HG03469 (cell line): ENCODE data around the gene MBD2.

Experiments used
- ATAC-seq: cut with Tn5 transposase; IDR thresholded peaks from one replicate; pipeline ENCODE4 v1.9.1; 2021; ENCODE audit warnings: mild to moderate bottlenecking, moderate library complexity, moderate number of reproducible peaks; ENCODE audit not compliant: unreplicated experiment

Gene MBD2

DNA sequence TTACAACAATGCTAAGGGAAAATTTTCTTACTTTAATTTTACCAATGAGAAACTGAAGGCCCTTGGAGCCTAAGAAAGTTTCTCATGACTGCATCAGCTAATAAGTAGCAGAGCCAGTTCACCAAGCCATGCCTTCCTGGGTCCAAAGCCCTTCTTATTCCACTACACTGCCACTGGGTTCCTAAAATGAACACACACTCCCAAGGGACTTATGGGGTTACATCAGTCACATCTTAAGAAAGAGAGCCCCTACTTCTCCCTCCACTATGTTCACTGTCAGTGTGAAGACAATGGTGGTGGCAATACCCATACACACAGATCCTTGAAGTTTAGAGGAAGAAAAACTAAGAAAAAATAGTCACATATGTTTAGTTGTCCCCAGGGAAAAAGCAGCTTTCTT is 20.6 kb downstream of the MBD2 start:
- ATAC-seq: peak; percentile 76

DNA sequence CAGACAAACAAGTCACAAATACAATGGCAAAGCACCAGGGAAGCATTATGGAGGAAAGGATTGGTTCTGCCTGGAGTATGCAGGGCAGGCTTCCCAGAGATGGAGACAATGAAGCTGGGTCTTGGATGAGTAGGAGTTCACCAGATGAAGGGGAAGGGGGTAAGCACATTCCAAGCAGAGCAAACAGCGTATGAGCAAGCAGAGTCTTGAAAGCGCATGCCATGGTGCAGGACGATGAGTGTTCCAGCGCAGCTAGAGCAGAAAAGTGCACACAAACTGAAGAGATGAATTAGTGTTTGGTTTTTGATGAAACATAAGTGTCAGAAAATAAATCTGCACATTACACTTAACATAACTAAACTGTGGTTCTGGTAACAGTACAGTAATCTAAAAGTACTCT is 21.6 kb downstream of the MBD2 start:
- no peak for ATAC-seq

DNA sequence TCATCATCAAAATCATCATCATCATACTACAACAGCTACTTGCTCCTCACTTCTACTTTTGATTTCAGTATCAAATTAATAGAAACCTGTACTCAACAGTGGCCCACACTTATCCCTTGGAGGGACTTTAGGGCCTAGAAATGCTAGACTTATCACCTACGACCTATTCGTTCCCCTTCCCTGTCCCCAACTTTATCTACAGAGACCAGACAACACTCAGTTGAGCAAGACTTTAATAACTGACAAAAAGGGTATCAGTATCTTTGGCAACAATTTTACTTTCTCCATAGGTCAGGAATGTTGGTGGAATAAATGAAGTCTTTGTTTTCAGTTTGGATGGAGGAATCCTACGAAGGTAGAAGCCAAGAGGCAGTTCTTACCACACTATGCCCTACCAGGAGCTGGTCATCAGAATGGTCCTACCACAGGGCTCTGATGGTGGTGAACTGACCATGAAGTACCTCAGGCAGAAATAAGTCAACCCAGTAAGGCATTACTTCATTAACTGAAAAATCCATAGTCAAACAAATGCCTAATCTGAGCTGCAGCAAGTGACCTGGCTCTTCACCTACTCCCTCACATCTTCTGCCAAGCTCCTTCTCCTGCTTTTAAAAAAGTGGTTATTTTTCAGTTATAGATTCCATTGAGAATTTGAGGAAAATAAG is 26.6 kb downstream of the MBD2 start:
- ATAC-seq: no peak

DNA sequence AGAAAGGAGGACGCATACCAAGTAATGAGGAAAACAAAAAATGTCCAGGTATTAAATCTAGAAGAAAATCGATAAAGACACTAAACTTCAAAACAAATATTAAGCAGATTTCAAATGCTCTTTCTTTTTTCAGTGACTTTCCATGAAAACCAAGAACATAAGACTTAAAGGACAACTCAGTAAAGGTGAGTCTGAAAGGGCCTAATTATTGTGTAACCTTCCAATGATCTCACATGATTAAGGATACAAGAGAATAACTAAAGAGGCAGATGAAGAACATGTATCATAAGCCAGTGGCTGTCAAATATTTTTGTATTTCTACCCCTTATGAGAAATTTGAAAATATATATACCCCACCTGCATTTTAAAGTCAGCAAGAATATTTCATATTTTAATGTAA is 30.7 kb downstream of the MBD2 start:
- no peak for ATAC-seq

DNA sequence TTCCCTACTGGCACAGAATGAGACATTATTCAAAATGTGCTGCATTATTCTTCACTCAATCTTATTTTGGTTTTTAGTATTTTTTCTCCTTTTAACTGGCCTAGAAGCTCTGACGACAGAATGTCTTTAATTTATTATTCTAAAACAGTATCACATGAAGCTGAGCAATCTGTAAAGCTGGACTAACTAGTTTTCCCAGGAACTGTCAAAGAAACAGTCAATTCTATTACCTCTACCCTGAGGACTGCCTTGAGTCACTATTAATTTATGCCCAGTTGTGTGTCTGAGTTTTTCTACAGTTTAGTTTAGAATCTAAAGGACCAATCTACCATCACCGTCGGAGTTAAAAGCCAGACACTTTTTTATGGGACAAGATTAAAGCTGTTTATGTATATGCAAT is 31.6 kb downstream of the MBD2 start:
- ATAC-seq: no peak

DNA sequence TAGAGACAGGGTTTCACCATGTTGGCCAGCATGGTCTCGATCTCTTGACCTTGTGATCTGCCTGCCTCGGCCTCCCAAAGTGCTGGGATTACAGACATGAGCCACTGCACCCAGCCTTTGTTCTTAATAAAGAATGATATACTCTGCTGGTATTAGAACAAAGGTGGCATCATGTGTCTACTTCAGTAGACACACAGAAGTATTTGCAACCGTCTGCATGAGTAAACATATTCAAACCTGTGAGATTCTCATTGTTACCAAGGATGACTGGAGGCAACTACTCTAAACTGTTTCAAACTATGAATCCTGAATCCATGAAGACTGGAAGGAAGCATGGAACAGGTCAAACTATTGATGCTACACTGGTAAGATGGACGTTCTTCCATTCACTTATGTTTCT is 32.1 kb downstream of the MBD2 start:
- no peak for ATAC-seq

DNA sequence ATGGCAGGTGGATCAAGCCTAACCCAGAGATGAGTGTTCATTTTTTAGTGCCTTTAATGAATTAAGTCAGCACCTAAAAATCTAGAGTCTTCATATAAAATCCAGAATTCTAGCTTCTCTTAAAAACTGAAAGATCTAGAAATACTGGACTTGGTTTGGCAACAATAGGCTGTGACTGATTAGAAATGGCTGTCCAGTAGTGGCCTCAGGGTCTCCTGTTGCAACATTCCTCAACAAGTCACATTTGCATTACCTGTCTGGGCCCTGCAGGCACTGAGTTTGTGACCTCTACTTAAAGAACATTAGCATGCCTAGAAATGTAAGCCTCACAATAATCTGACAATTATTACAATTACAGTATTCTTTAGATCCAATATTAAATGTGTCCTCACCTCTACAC is 33.1 kb downstream of the MBD2 start:
- no peak for ATAC-seq

DNA sequence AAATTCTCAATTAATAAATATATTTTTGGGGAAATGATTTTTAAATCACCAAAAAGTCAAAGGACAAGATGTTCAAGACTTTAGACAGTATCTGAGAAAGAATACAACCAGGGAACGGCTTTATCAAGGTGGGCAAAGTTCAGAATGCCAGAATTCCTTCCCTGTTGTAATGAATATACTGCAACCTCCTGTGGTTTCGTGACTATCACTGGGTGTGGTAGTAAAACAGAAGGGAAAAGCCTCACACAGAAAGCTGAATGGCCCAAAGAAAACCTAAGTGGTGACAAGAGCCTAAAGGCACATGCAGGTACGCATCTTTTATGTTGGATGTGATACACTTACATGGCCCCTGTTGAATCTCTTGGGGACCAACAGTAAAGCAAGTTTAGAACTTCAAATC is 37.1 kb downstream of the MBD2 start:
- no peak for ATAC-seq

DNA sequence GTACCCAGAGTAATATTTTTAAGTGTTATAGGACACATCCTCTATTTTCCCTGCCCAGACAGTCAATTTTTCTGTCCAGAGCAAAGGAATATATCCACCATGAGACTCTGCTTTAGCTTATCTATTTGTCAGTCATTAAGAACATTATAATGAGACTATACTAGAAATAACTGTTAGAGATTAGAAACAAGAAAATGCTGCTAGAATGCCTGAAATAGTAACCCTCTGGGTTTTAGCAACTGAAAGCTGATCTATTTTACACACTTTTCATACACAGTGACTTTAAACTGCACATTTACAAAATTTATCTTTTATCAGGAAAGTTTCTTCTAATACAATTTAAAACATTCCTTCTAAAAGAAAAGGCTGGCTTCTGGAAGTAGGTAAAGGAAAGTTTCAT is 39.6 kb downstream of the MBD2 start:
- ATAC-seq: no peak

DNA sequence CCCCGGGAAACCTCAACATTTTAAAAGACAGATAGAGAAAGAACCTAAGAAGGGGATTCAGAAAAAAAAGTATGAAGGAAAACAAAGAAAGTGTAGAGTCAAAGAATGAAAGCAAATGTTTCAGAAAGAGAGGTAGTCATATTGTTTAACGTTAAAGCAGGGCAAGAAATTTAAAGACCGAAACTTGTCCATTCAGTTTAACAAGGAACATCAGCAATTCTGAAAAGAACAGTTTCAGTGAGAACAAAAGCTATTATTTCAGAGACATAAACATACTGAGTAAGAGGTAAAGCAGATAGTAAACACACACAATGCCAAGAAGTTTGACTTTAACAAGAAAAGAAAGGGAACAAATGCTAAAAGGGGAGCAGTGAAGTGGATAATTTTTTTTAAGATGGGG is 41.1 kb downstream of the MBD2 start:
- no peak for ATAC-seq

DNA sequence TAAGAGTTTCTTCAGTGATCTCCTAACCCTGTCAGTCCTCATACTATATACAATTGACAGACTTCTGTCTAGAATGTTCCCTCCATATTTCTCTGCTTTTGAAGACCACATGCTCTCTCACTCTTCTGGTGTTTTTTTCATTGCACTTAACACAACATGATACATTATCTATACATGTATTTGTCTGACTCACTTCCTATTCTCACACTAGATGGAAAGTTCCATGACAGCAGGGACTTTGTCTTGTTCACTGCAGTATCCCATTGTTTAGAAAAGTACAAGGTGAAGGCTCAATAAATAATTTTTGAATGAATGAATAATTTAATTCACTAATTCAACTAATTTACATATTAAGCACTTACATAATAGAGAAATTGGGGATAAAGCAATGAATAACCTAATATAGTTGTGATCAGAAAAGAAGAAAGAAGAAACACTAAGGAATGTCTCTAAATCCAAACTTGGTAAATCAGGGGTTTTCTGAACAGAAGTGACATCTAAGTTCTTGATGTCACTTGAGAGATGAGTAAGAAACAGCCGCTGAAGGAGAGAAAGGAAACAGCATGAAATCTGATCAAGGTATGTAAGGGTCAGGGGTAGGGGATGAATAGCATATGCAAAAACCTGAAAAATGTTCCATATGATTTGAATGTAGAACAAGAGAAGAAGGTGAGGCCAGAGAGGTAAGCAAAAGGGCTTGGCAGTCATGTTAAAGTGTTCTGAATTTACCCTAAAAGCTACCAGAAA is 42.4 kb downstream of the MBD2 start:
- peak; percentile 37 for ATAC-seq

DNA sequence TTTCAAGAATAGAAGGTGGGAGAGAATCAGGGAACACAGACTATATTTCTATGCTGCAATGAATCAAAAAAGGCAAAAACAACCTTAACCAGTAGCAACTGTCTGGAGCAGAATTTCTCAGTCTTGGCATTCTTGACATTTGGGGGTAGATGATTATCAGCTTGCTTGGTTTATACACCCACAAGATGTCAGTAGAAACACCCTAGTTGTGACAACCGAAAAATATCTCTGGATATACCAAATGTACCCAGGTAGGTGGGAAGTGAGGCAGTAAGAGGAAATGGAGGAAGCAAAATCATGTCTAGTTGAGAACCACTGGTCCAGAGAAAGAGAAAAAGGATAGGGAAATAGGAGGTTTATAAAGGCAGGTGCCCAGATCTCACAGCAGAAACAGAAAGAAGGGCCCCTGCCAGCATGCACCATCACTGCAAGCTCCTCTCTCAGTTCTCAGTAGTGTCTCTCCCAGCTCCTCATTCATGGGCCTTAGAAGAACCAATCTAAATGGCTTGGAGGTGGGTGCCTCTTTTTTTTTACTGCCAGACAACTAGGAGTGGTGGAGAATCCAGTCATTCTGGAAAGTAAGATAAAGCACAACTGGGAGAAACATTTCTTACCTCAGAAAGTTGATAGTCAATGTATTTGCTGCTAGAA is 50.4 kb downstream of the MBD2 start:
- ATAC-seq: no peak

DNA sequence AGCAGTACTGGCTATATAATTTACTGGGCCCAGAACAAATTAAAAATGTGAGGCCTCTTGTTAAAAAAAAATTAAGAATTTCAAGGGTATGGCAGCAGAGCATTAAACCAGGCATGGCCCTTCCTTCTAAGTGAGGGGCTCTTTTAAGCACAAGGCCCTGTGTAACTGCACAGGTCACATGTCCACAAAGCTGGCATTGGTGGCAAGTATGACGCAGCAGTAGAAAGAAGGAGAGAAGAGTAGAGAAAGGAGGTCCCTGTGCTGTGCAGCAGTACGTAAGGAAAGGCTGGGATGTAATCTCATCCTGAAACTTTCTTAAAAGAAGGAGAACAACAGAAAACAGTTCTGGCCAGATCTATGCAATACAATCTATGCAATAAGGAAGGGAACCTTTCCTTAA is 51.2 kb downstream of the MBD2 start:
- no peak for ATAC-seq

DNA sequence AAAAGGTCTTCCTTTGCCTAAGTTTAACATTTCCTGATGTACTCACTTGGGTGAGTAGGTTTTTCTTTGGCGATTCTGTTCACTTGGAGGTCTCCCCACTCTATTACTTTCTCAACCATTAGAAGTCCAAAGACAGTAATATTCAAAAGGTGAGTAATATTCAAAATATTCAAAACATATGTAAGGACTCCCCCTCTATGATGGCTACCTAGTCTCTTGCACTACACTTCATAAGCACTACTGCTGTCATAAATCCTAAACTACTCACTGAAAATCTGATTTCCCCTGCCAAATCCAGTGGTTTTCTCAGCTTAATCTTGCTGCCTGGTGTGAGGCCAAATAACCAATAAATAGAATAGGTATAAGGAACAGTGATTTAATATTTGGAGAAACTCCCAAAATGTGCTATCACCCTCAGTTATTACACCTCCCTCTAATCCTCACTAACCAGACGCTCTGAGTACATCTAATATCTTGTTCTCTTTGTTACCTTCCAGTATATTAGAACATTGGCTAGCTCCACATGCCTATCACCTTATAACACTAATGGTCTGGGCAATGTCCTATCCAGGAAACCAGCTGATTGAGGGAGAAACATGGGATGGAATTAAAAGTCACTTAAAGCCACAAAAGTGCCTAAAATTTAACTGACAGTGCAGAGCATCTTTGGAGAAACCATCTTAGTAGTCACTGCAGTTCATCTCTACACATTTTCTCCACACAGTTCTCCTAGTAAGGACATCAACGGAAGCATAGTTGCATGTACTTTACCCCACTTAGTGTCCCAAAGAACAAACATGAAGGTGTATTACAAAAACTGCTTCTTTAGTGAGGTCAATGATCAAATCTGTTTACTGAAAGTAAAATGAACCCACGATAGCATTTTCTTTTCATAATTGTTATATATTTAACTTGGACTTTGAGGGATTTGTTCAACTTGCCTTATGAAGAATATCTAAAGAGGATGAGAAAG is 54.8 kb downstream of the MBD2 start:
- ATAC-seq: no peak

DNA sequence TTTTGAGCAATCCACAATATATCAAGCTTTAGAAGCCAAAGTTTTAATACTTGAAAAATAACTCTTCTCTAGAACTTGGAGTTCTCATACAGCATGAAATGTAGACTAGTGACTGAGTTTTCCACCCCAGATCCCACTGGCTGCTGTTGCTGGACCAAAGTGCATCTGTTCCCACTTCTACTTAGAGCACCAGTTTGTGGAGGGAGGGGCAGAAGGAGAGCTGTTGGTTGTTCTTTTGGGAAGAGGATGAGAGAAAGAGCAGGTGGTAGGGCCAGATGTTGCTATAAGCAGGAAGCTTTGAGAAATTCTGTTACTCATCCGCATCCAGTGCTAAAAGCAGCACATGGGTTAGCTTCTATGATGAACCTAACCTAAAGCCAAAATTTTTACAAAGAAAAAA is 59.0 kb downstream of the MBD2 start:
- no peak for ATAC-seq

DNA sequence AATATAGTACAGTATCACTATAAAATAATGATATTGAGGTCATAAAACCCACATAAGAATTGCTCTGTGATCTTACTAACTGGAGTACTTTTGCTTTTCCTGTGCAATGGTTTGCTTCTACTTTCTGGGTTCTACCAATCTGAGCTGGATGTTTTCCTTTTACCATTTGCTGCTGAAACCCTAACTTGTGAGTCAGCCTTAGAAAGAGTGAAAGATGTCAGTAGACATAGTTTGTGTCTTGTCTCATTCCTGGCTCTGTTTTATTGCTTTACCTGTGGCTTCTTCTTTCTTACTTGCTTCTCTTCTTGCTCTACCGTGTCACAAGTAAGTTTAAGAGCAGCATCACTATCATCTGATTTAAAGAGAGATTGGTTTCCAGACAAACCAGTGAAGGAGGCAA is 61.0 kb downstream of the MBD2 start:
- ATAC-seq: no peak

DNA sequence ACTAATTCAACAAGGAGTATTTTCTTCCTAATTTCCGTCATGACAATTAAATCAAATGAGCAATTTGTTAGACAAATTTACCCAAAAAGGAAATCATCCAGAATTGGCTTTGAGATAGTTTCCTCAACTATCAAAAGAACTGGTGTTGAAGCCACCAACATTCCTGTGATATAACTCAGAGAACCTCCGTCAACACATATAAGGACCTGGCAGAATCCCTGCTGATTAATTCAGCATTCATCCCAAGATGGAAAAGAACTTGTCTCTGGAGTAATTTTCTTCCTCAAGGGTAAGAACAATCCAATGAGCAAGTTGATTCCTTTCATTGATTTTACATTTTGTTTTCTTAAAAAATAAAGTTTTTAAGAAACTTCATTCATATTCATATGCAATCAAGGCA is 62.0 kb downstream of the MBD2 start:
- no peak for ATAC-seq

DNA sequence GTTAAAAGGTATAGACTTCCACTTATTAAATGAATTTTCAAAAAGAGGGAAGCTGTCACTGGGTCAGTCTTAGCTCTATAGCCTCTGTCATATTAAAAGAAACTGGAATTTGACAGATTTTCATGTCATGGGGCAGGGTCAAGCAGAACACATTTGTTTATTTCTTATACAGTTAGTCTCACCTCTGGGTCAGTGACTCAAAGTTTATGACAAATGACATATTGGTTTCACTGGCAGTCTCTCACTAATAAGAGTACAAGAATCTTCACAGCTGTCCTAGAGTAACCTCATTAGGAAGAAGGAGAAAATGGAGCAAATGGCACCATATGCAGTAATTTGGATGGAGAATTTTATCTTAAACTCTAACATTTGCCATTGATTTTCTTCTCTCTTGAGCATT is 63.2 kb downstream of the MBD2 start:
- ATAC-seq: no peak

DNA sequence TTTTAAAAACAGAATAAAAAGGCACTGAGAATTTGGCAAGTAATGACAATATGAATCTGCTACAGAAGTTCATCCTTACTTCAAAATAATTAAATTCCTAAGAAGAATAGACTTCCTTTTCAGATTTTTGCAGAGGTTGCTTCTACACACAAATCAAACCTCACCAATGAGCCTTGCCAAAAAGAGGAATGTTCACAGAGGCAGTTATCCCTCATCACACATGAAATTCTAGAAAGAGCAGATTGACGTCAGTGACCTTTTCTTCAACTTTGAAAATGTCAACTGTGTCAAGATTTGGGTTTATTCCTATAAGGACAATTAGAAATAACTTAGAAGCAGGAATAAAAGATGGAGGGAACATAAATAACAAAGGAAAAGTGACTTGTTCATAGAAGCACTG is 64.6 kb downstream of the MBD2 start:
- no peak for ATAC-seq

DNA sequence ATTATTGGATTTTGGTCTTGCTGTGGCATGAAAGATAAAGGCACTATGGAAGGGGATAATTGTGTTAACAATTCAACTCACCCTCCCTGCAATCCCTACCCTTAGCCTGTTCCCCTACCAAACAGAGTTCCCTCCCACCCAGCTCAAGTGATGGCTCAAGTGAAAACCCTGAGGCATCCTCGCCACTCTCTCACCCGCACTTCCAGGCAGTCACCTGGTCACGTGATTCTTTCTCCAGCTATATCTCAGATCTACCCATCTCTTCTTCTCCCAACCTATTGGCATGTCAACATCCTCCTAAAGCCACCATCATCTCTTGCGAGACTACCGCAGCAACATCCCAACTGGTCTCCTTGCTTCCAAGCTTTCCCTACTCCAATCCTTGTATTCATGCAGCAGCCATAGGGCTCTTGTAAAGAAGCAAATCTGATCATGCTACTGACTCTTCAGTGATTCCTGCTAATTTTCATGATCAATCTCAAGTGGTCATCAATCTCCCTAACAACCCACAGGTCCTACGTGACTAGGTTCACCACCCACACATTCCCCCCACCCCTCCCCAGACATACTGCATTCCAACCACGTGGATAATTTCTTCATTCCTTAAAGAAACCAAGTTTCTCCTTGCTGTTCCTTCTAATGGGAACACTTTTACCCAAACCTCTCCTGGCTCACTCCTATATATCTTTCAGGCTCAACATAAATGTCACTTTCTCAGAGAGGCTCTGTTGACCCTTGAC is 66.7 kb downstream of the MBD2 start:
- ATAC-seq: no peak
